Loucy (cell line): ENCODE data around the gene ITPKA.

Experiments used
- CTCF ChIP-seq: fragments of 200-600 bp; sonication (generic); conservative IDR thresholded peaks from 2 replicates; pipeline ENCODE4 v1.5.1; 2014; ENCODE audit warnings: mild to moderate bottlenecking, antibody characterized with exemption, low read length
- EZH2phosphoT487 ChIP-seq: fragments of 200-600 bp; IDR thresholded peaks from 2 replicates; pipeline ENCODE4 v1.6.1; 2018; ENCODE audit warnings: antibody characterized with exemption, mild to moderate bottlenecking, moderate library complexity, borderline replicate concordance

GRCh38 chr15:41505776-41506175, 12.1 kb downstream of the ITPKA start:
- TF ChIP-seq CTCF: no peak
- TF ChIP-seq EZH2phosphoT487: no peak
